HG02973 (cell line): ENCODE data around the gene BCAS4.

Source experiments
- ATAC-seq: cut with Tn5 transposase; IDR thresholded peaks from one replicate; pipeline ENCODE4 v1.9.1; 2021; ENCODE audit warnings: moderate library complexity; ENCODE audit not compliant: unreplicated experiment

BCAS4 gene

GRCh38 chr20:50820515-50821256 is 25.8 kb downstream of the BCAS4 start:
- no peak for ATAC-seq

- ATAC-seq: no peak
These were observed 26.5 kb downstream of the BCAS4 start for GRCh38 chr20:50821257-50821921.

DNA sequence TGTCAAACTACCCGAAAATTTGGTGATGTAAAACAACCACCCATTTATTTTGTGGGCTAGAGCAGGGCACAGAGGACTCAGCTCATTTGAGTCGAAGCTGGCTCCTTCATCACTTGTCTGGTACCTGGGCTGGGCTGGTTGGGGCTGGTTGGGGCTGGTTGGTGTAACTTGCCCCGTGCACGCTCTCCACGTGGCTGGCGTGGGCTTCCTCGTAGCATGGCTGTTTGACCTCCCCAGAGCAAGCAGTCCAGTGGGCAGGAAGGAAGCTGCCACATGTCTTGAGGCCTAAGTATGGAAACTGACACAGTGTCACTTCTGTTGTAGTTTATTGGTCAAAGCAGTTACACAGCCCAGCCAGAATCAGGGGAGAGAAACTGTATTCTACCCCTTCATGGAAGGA is 27.1 kb downstream of the BCAS4 start:
- ATAC-seq: no peak

DNA sequence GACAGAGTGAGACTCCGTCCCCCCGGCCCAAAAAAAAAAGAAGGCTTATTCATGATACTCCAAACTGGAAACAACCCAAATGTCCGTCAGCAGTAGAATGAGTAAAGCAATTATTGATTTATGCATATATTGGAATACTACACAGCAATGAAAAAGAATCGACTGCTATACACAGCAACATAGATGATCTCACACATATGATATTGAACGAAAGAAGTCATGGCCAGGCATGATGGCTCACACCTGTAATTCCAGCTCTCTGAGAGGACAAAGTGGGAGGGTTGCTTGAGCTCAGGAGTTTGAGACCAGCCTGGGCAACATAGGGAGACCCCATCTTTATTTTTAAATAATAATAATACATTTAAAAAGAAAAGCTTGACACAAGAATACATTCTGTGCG is 28.5 kb downstream of the BCAS4 start:
- no peak for ATAC-seq

- ATAC-seq: no peak
These were observed 29.3 kb downstream of the BCAS4 start for GRCh38 chr20:50824137-50824536.

DNA sequence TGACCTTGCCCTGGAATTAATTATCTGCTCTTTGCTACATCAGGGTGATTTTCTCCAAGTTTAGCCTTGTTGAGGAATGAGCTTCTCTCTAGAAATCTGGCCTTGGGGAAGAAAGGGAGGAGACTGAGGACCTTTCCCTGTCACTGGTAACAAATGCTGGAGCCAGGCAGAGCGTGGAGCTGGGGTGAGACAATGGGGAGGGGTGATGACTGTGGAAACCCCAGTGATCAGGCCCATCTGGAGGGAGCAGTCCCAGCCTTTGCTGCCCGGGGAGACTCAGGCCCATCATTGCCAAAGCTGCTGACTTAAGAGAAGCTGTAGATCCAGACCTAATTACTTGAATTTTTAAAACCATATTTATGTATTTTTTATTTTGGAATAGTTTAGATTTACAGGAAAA is 31.3 kb downstream of the BCAS4 start:
- ATAC-seq: no peak

DNA sequence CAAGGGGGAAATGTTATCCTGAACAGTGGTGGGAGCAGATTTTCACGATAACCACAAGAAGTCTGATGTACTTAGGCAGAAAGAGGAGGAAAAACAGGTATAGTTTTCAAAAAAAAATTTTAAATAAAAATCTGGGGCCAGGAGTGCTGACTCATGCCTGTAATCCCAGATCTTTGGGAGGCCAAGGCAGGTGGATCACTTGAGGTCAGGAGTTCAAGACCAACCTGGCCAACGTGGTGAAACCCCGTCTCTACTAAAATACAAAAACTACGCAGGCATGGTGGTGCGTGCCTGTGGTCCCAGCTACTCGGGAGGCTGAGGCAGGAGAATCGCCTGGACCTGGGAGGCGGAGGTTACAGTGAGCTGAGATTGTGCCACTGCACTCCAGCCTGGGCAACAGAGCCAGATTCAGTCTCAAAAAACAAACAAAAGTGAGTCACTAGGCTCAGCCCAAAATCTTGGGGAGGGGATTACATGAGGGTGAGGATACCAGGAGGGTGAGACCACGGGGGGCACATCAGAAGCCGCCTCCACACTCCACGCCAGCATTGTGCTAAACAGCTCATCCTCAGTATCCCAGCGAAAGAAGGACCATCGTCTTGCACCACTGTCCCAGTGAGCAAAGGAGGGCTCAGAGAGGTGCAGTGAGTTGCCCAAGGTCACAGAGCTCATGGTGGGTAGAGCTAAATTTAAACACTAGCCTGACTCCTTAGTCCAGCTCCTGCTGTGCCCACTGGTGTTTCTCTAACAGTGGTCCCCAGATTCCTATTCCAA is 33.7 kb downstream of the BCAS4 start:
- ATAC-seq: no peak

- no peak for ATAC-seq
These were observed 36.8 kb downstream of the BCAS4 start for GRCh38 chr20:50831622-50832021.

DNA sequence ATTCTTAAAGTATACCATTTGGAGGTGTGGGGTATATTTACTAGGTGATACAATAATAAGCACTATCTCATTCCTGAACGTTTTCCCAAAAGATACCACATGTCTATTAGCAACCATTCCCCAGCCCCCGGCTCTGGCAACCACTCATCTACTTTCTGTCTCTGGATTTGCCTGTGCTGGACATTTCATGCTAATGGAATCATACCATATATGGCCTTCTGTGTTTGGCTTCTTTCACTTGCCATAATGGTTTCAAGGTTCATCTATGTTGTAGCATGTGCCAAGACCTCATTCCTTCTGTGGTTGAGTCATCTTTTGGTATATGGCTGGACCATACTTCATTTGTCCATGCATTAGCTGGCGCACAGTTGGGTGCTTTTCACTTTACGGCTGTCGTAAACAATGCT is 39.7 kb downstream of the BCAS4 start:
- ATAC-seq: no peak

DNA sequence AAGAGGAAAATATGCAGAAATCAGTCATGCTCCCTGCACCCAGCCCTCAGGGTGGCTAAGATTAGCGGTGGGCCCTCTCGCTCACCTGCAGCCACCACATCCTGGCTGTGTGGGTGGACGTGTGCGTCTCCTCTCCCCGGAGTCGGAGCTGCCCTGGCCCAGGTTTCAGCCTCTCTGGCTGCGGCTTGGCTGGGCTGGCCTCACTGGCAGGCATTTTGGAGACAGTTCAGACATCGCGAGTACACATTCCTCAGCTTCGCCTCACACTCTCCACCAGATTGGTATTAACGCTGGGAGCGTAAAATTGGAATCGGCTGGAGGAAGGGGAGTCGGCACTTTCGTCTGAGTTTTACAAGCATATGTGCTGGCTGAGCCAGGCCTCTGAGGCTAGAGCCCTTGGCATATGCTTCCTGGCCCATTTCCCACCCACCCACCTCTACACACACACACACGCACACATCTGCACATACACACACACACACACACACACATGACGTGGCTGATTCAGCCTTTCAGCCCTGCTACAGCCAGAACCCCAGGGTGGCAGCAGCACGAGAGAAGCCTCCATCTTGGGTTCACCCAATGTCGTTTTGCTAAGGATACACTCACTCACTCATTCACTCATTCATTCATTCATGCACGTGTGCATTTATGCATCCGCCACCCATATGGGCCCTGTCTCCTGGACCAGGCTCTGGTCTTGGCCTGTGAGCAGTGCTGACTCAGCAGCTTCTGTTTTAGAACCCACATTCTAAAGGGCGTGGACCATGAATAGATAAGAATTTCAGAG is 42.9 kb downstream of the BCAS4 start:
- ATAC-seq: peak; percentile 68

DNA sequence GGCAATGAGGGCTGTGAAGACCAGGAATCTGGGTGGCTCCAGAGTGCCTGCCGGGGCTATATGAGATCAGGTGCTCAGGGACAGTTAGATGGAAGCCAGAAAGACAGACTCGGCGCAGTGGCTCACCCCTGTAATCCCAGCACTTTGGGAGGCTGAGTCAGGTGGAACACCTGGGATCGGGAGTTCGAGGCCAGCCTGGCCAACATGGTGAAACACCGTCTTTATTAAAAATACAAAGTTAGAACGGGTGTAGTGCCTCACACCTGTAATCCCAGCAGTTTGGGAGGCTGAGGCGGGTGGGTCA is 43.4 kb downstream of the BCAS4 start:
- no peak for ATAC-seq

DNA sequence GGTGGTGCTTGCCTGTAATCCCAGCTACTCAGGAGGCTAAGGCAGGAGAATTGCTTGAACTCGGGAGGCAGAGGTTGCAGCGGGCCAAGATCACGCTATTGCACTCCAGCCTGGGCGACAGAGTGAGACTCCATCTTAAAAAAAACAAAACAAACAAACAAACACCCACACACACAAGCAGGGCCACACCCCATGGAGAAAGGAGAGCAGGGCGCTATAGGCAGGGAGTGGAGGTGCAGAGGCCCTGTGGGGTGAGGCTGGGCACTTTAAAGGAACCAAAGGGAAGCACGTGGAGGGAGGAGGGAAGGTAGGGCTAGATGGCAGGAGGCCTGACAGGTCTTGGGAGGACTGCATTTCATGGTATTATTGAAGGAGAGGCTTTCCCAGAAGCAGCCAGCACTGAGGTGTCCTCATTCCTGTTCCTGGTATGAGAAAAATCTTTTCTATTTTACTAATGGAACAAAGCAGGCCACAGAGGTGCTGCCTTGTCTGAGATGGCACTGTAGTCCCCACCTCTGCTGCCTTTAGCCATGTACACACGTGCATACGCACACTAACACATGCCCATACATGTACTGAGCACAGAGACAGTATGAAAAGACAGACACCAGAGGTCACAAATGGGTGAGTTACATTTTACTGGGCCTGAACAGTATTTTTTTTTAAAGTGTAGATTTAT is 44.0 kb downstream of the BCAS4 start:
- no peak for ATAC-seq

DNA sequence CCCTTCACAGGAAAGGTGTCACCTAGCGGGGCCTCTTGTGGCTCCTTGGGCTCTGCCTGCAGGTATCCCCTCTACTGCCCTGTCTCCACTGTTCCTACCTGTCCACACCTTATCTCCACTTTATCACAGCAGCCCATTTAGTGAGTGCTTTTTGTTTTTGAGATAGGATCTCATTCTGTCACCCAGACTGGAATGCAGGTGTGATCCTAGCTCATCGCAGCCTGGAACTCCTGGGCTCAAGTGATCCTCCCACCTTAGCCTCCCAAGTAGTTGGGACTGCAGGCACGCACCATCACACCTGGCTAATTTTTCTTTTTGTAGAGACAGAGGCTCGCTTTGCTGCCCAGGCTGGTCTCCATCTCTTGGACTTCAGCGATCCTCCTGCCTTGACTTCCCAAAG is 48.0 kb downstream of the BCAS4 start:
- no peak for ATAC-seq

- no peak for ATAC-seq
These were observed 48.7 kb downstream of the BCAS4 start for GRCh38 chr20:50843331-50844276.

GRCh38 chr20:50844430-50845100 is 49.7 kb downstream of the BCAS4 start:
- peak; percentile 93 for ATAC-seq

DNA sequence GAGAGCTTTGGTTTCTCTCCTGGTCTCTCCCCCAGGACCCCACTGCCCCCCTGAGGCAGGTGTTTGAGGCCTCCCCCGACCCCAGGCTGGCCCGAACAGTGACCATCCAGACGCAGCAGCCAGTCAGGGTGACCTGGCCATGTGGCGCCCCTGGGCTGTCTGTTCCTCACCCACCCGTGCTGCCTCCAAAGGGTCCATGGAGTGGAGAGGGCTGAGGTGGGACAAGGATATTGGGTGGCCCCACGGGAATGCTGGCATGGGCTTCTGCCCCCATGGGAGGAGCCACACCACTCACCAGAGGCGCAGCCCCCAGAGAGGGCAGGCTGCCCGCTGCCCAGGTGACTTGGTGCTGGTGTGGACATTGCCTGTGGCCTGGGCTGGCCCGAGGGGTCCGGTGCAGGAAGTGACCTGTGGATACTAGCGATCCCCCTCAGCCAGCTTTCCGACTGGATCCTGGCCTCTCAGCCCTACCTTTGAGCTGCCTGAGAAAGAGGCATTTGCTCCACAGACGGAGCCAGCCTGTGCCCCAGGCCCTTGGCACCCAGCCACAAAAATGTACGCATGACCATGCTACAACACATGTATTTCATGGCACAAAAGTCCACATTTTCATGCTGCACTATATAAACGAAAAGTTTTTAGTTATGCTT is 50.8 kb downstream of the BCAS4 start:
- no peak for ATAC-seq

DNA sequence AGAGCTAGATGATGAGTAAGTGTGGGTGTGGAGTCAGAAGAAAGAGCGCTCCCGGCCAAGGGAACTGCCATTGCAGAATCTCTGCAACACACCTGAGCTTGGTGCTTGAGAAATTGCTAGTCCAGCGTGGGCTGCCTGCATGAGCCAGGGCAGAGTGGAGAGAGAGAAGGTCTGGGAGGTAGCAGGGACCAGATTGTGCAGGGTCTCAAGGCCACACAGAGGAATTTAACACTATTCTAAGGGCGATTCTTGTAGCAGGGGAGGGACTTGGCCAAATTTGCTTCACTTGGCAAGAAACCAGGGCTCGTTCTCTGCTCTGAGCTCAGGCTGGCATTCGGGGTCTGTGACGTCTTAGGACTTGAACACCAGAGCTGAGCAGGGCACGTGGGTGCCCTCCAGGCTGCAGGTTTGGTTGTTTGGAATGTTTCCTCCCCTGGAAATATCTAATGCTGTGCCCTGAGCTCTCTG is 53.5 kb downstream of the BCAS4 start:
- ATAC-seq: no peak

DNA sequence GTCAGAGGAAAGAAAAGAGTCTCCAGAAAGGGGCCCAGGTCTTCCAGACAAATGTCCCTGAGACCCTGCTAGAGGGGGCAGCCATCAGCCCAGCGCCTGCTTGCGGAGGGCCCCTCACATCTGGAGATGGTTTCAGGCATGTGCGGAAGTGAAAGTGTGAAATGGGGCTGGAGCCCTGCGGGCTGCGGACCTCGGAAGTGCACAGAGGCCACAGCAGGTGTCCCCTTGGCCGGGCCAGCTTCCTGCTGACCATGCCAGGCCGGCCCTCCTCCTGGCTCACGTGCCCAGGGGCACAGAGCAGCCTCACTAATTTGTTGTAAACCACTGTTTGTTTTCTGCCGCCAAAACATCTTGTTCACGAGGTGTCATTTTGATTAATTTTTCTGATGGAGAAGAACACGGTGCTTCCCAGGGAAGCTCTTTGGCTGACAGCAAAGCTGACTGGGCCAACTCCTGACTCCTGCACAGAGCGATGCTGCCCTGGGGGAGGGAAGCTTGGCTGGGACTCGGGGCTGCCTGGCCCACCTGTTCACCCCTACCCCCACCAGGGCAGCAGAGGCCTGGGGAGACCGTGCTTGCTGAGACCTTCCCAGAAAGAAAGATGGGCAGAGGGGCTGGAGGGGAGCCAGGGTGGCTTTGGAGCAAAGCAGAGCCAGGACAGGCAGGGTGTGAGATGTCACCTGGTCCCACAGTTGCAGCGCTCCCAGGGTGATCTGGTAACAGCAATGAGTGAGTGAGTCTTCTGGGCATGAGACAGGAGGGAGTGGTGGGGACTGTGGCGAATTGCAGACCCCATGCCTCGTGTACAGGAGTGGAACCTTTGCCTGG is 54.2 kb downstream of the BCAS4 start:
- no peak for ATAC-seq
